T1000 (cell line): ENCODE results near the gene CAND2.
"Not testable (repeated sequence)": the region's sequence is repeated elsewhere in the genome, so short reads cannot be mapped to it uniquely, and the experiment has no call there.

ENCODE experiments used
- DNase-seq: peaks from one replicate; lab custom pipeline; 2025; ENCODE audit warnings: mixed read lengths; lab: John Stamatoyannopoulos, UW

CAND2 gene

GRCh38 chr3:12861611-12862010 is 65.1 kb downstream of the CAND2 start:
- DNase-seq, result no peak

- DNase-seq, result no peak
Measured at GRCh38 chr3:12862387-12862786, 65.9 kb downstream of the CAND2 start.

DNA sequence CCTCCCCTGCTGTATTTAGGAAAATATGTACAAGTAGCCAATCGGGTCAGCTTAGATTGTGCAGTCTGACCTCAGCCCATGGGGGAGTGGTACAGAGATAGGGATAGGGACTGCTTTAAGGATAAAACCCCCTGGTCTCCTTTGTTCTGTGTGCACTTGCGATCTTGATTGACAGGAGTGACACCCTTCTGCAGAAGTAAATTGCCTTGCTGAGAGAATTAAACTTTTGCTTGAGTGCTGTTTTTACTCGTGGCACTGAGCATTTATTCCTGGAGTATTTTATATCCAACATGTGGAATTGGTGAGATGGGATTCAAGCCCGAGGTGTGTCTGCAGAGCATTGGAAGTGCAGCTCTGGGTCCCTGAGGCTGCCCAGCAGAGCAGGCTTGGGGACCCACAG is 68.8 kb downstream of the CAND2 start:
- DNase-seq, result no peak

DNA sequence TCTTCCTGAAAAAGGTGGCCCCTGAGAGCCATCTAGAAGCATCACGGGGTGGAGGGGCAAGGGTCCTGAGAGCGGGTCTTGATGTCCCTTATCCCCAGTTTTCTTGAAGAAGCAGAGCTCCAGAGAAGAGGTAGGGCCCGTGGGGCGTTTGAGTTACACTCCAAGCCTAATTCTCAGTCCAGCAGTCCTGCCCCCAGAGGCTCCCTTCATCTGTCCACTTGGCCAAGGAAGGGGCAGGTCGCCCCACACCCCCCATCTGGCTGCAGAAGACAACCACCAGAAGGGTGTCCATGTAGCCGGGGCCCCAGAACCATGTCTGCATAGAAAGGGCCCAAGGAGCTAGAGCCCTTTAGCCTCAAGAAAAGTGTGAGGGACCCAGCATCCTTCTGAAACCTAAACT is 70.4 kb downstream of the CAND2 start:
- DNase-seq, result no peak

GRCh38 chr3:12868039-12869034 is 71.9 kb downstream of the CAND2 start:
- peak; percentile 76 for DNase-seq

DNA sequence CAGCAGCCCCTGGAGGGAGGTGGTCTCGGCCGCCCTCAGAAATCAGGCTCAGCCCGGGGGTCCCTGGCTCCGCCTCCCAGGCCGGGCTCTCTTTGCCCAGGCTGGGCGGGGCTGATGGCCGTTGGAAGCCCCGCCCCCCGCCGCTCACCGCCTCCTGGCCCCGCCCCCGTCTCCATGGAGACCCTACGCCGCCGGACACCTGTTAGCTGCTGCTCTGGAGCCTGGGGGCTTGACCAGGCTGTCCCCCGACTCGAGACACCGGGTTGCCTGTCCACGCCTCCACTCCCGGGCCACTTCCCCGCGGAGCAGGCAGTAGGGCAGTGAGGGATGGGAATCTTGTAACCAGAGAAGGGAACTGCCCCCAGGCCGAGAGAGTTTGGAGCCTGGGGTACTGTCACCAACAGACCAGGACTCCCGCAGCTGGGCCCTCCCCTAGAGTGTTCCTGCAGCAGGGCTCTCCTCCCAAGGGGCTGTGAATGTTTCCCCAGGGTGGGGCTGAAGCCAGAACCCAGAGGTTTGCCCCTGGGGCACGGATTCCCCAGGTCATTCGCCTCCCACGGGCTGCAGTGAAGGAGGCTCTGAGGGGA is 72.6 kb downstream of the CAND2 start:
- peak; percentile 15 for DNase-seq

DNA sequence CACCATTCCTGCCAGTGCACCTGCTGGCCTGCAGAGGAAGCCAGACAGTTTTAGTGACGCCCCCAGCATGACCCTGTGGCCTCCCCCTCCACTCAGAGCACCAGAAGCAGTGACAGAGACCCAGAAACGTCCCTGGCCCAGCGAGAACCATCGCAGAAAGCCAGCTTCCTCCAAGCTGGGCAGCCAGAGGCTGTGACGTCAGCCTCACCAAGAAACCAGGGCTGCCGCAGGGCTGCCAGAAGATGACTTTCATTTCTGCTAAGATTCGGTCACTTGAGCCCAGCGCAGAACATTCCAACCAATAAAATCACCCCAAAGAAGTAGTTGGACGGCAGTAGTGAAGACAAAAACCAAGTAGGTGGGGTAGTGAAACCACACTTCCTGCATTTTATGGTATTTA is 74.5 kb downstream of the CAND2 start:
- no peak for DNase-seq

DNA sequence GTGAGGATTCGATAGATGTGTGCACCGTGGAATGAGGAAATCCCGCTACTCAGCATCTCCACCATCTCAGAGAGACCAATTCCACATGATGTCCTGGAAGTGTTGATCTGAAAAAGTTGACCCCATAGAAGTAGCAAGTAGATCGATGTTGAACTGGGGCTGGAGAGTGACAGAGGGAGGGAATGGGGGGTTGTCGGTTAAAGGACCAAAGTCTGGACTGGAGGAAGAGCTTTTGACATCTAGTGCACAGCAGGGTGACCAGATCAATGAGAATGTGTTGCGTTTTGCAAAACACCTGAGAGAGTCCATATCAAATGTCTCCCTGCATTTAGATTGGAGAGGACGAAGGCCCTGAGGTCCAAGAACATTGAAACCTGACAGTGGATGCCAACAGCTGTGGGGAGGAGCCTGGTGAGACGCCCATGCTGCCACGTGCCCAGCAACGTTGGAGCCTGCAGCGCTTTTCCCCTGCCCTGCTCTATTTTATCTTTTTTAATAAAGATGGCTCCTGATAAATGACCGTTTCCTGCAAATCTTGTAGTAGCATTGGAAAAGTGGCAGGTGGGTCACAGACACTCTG is 75.0 kb downstream of the CAND2 start:
- DNase-seq, result no peak

- DNase-seq, result no peak
Measured at GRCh38 chr3:12875857-12876836, 79.7 kb downstream of the CAND2 start.

GRCh38 chr3:12877040-12877439 is 80.6 kb downstream of the CAND2 start:
- no peak for DNase-seq

DNA sequence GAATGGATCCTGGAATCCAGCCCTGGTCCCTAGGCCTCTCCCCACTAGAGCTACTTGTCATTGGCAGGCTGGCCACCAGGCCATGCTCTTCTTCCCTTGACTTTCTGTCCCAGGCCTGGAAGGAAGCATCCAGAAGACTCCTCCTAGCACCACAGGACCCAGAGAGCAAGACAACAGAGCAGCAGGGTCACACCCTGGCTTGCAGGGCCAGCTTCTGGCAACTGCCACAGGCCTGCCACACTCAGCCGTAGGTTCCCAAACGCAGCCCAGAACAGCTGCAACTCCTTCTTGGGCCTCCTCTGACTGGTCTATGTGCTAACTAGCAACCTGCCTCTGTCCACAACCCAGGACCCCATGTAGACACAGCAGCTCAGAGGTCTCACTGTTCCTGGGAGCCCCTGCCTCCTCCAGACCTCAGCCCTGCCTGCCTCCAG is 81.7 kb downstream of the CAND2 start:
- DNase-seq, result no peak

- DNase-seq, result not testable (repeated sequence)
Measured at GRCh38 chr3:12878758-12879157, 82.3 kb downstream of the CAND2 start.

- no peak for DNase-seq
Measured at GRCh38 chr3:12879191-12879815, 82.8 kb downstream of the CAND2 start.

DNA sequence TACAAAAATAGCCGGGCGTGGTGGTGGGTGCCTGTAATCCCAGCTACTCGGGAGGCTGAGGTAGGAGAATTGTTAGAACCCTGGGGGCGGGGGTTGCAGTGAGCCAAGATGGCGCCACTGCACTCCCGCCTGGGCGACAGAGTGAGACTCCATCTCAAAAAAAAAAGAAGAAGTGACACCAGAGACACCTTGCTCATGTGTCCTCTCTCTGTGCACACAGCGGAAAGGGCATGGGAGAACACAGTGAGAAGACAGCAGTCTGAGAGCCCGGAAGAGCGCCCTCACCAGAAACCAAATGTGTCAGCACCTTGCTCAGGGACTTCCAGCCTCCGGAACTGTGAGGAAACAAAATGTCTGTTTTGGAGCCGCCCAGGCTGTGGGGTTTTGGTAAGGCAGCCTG is 85.4 kb downstream of the CAND2 start:
- DNase-seq, result not testable (repeated sequence)

DNA sequence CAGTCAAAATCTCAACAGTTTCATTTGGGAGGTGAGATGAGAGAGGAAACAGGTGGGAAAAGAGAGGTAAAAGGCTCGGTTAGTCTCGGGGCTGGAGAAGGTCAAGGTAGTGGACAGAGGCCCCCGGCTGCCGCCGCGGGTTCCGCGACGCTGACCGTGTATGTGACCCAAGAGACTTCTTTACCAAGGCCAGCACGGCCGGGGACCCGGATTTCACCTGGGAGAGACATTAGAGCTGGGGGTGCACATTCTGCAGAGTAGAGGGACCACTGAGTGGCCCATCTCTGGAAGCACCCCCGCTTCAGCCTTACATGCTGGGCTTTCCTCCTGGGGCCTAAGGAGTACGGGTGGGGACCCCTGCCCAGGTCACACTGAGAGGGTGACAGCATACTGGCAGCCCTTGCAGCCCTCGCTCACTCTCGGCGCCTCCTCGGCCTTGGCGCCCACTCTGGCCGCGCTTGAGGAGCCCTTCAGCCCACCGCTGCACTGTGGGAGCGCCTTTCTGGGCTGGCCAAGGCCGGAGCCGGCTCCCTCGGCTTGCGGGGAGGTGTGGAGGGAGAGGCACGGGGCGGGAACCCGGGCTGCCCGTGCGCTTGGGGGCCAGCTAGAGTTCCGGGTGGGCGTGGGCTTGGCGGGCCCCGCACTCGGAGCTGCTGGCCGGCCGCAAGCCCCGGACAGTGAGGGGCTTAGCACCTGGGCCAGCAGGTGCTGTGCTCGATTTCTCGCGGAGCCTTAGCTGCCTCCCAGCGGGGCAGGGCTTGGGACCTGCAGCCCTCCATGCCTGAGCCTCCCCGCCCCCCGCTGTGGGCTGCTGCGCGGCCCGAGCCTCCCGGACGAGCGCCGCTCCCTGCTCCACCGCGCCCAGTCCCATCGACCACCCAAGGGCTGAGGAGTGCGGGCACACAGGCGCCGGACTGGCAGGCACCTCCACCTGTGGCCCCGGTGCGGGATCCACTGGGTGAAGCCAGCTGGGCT is 86.1 kb downstream of the CAND2 start:
- no peak for DNase-seq

DNA sequence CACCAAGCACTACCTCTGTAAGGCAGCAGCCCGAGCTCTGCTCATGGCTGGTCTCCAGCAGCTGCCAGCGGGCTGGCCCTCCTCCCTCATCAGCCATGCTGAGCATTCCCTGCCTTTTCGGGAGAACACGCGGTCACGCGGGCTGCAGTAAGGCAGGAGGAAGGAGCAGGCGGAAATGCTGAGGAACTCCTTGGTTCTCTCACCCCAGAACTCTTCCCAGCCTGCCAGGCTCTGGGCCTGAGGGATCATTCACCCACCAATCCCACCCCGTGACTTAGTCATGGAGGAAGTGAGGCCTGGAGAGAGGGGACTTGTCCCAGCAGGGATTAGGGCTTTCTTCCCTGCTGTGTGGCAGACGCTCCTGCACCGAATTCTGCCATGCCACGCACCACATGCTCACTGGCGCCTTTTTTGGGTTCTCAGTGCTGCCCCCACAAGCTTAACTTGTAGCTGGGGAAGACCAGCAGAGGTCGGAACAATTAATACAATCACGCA is 87.8 kb downstream of the CAND2 start:
- DNase-seq, result peak; percentile 15
